NT2/D1 (cell line): Measurements from ENCODE around the gene TACC2.

ENCODE experiments used
- DNase-seq: peaks from one replicate; pipeline ENCODE4 v3.0.0-alpha.2; 2011; ENCODE audit warnings: low read depth, low spot score
- H3K27me3 ChIP-seq: 2 replicates; pipeline ENCODE4 v1.6.0; 2011; ENCODE audit warnings: mild to moderate bottlenecking; ENCODE audit not compliant: insufficient read length, insufficient read depth
- H3K36me3 ChIP-seq: 2 replicates; pipeline ENCODE4 v1.6.1; 2011; ENCODE audit warnings: mild to moderate bottlenecking, low read length, mixed read lengths; ENCODE audit not compliant: insufficient read depth, insufficient read length
- H3K4me1 ChIP-seq: 2 replicates; pipeline ENCODE4 v1.5.1; 2011; ENCODE audit not compliant: insufficient read depth, insufficient read length
- H3K4me3 ChIP-seq: 2 replicates; pipeline ENCODE4 v1.5.1; 2011; ENCODE audit warnings: low read depth; ENCODE audit not compliant: insufficient read length
- H3K9ac ChIP-seq: 2 replicates; pipeline ENCODE4 v1.6.0; 2011; ENCODE audit warnings: low read depth; ENCODE audit not compliant: insufficient read length
- H3K9me3 ChIP-seq: 2 replicates; pipeline ENCODE4 v1.5.1; 2011; ENCODE audit warnings: mild to moderate bottlenecking, low read length; ENCODE audit not compliant: insufficient read depth
- SUZ12 ChIP-seq: IDR thresholded peaks from 2 replicates; pipeline ENCODE4 v1.6.1; 2011; ENCODE audit not compliant: insufficient read length, insufficient read depth; ENCODE audit errors: extremely low read depth
- YY1 ChIP-seq: IDR thresholded peaks from 2 replicates; pipeline ENCODE4 v1.6.1; 2011; ENCODE audit not compliant: insufficient read length, insufficient read depth
- ZNF274 ChIP-seq: IDR thresholded peaks from 2 replicates; pipeline ENCODE4 v1.6.1; 2011; ENCODE audit warnings: mild to moderate bottlenecking, low read depth, low read length

Gene TACC2

GRCh38 chr10:122291739-122292138 lies 302.8 kb downstream of the TACC2 start:
- no peaks in the 10 kb centered on the region for H3K36me3 ChIP-seq
- H3K9me3 ChIP-seq = no peaks in the 10 kb centered on the region
- H3K9ac ChIP-seq = no peak overlapping the region
- H3K4me1 ChIP-seq = peaks cover 11% of the 10 kb centered on the region
- H3K27me3 ChIP-seq = no peaks in the 10 kb centered on the region
- no peak for TF ChIP-seq SUZ12
- no peak overlapping the region for H3K4me3 ChIP-seq
- DNase-seq = no peak

DNA sequence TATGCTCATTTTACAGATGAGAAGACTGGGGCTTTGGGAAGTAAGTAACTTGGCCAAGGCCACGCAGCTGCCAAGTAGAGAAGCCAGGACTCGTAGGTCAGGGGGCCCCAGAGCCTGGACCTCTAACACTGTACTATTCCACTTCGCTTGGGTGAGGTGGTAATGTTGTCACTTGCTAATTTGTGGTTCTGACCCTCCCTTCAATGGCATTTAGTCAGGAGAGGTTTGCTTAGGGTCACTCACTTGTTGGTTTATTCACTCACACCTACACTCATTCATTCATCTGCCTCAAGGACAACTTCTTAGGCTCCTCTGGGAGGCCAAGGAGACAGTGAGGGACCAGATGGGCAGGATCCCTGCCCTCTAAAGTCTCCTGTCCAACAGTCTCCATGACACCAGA lies 303.4 kb downstream of the TACC2 start:
- TF ChIP-seq YY1 (no peak), SUZ12 (no peak), ZNF274 (no peak)
- no peak for DNase-seq
- H3K9ac ChIP-seq = no peak overlapping the region

GRCh38 chr10:122293156-122293960 lies 304.4 kb downstream of the TACC2 start:
- no peak for DNase-seq
- Histone ChIP-seq H3K4me3 (no peak overlapping the region), H3K9ac (no peak overlapping the region), H3K36me3 (no peaks in the 10 kb centered on the region), H3K9me3 (no peaks in the 10 kb centered on the region), H3K4me1 (peaks cover 4% of the 10 kb centered on the region), H3K27me3 (no peaks in the 10 kb centered on the region)
- TF ChIP-seq SUZ12 = no peak
- no peak for TF ChIP-seq ZNF274
- no peak for TF ChIP-seq YY1

More for the DNA sequence above, 303.4 kb downstream of the TACC2 start:
- Histone ChIP-seq H3K4me3 (no peak overlapping the region), H3K4me1 (peaks cover 11% of the 10 kb centered on the region), H3K36me3 (no peaks in the 10 kb centered on the region), H3K9me3 (no peaks in the 10 kb centered on the region), H3K27me3 (no peaks in the 10 kb centered on the region)

- TF ChIP-seq ZNF274 = no peak
- no peak for TF ChIP-seq YY1
- no peak for TF ChIP-seq SUZ12
- DNase-seq = no peak
- Histone ChIP-seq H3K4me3 (no peak overlapping the region), H3K36me3 (no peaks in the 10 kb centered on the region), H3K4me1 (peaks cover 4% of the 10 kb centered on the region), H3K27me3 (no peaks in the 10 kb centered on the region), H3K9me3 (no peaks in the 10 kb centered on the region), H3K9ac (no peak overlapping the region)
Observed at GRCh38 chr10:122293961-122294380, 305.0 kb downstream of the TACC2 start.

- H3K27me3 ChIP-seq = no peaks in the 10 kb centered on the region
- H3K36me3 ChIP-seq = no peaks in the 10 kb centered on the region
Observed at GRCh38 chr10:122294511-122295450, 305.8 kb downstream of the TACC2 start.

DNA sequence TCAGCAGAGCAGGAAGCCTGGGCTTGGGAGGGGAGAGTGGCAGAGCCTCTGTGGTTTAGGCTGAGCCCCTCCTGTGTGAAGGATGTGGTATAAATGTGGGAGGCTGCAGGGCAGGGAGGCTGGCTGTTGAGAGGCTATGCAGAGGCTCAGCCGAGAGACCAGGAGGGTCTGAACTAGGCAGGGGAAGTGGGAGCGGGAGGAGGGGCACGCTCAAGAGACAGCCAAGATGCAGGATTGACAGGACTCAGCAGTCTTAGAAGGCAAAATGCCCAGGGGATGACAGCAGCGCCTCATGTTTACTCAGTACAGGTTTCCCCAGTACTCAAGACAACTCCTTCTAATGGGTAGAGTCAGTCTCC lies 306.5 kb downstream of the TACC2 start:
- H3K36me3 ChIP-seq = no peaks in the 10 kb centered on the region
- TF ChIP-seq YY1 = no peak
- TF ChIP-seq SUZ12 = no peak
- TF ChIP-seq ZNF274 = no peak
- no peaks in the 10 kb centered on the region for H3K27me3 ChIP-seq
- DNase-seq = no peak
- no peaks in the 10 kb centered on the region for H3K9me3 ChIP-seq
- no peak overlapping the region for H3K4me3 ChIP-seq
- no peak overlapping the region for H3K9ac ChIP-seq
- peaks cover 4% of the 10 kb centered on the region for H3K4me1 ChIP-seq

More at GRCh38 chr10:122294511-122295450, 305.8 kb downstream of the TACC2 start:
- no peak for TF ChIP-seq SUZ12
- TF ChIP-seq YY1 = no peak
- no peak for TF ChIP-seq ZNF274
- Histone ChIP-seq H3K9me3 (no peaks in the 10 kb centered on the region), H3K9ac (no peak overlapping the region), H3K4me1 (peaks cover 4% of the 10 kb centered on the region), H3K4me3 (no peak overlapping the region)
- no peak for DNase-seq

DNA sequence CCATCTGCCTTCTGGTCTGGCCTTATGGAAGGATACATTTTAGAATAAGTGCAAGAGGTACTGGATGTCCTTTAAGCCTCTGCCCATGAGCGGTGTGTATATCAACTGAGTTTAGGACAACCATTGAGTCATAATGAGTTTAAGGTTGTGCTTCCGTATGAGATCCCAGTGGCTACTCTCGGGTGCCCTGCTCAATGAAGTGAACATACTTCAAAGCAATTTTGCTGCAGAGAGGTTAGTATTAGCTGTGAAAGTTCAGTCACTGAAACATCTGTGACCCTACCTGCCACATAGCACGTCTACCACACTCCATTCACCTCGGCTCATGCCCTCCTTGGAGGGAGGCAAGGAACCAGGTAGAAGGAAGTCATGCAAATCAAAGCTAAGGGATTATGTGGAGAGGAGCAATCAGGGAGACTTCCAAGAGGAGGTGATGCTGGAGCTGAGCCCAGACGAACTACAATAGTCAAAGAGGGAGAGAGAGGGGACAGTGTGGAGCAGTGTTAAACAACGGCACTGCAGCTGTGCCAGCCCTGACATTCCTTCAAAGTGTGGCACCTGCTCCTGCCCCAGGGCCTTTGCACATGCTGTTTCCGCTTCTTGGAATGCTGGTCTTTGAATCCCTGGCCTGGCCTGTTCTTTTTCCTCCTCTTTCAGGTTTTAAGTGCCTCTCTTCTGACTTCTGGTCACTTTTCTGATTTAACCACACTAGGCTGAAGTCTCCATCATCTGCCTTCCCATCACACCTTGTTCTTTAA lies 307.6 kb downstream of the TACC2 start:
- Histone ChIP-seq H3K4me1 (peaks cover 4% of the 10 kb centered on the region), H3K4me3 (no peak overlapping the region), H3K36me3 (no peaks in the 10 kb centered on the region), H3K9ac (no peak overlapping the region), H3K9me3 (no peaks in the 10 kb centered on the region), H3K27me3 (no peaks in the 10 kb centered on the region)
- TF ChIP-seq ZNF274 = no peak
- TF ChIP-seq SUZ12 = no peak
- TF ChIP-seq YY1 = no peak
- no peak for DNase-seq
